ENCODE measurements around the gene AUNIP.

The AUNIP gene

DNA sequence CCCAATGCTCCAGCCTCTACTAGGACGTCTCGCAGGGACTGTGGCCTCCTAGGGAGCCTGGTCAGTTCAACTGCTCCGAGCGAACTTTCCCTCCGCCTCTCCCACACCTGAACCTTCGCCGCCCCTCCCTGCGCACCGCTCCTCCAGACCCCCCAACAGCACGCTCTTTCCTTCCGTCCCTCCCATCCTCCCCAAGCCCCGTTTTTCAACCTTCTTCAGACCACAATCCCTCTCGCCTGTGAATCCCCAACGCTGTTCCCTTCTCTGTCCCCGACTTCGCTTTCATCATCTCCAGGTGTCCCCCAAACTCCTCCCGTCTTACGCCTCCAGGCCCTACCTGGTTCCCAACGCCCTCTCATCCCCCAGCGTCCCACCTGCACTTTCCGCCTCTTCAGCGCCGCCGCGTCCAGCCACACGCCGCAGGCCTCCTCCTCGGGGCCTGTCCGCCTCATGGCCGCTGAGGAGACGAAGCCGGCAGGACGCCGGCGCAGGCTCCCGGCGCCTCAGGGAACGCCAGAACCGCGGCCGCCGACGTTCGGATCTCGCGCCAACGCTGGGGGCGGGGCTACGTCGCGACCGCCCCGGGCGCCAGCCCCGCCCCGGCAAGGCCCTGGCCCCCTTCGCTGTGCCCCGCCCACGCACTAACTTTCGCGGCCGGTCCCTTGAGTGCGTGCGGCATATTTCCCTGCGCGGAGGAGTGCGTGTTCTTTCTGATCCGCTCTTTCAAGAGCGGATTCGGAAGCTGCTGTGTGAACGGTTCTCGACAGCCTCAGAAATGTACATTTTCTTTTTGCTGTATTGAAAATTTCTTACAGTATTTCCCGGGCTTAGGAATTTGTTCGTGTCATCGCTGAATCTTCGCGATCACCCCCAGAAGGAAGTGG lies at the start of gene AUNIP:
Gene AUNIP (minus strand): TSS at position 552 of the 884 bp plus-strand sequence. CDS start 100 bp downstream, at position 452.
- TF ChIP-seq, protein P1, sequence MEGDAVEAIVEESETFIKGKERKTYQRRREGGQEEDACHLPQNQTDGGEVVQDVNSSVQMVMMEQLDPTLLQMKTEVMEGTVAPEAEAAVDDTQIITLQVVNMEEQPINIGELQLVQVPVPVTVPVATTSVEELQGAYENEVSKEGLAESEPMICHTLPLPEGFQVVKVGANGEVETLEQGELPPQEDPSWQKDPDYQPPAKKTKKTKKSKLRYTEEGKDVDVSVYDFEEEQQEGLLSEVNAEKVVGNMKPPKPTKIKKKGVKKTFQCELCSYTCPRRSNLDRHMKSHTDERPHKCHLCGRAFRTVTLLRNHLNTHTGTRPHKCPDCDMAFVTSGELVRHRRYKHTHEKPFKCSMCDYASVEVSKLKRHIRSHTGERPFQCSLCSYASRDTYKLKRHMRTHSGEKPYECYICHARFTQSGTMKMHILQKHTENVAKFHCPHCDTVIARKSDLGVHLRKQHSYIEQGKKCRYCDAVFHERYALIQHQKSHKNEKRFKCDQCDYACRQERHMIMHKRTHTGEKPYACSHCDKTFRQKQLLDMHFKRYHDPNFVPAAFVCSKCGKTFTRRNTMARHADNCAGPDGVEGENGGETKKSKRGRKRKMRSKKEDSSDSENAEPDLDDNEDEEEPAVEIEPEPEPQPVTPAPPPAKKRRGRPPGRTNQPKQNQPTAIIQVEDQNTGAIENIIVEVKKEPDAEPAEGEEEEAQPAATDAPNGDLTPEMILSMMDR (IDR thresholded peaks at IDR 0.05): no peak

GRCh38 chr1:25909040-25909439 lies 49.8 kb upstream of the AUNIP start:
- TF ChIP-seq, protein P1 (IDR thresholded peaks at IDR 0.05): no peak

DNA sequence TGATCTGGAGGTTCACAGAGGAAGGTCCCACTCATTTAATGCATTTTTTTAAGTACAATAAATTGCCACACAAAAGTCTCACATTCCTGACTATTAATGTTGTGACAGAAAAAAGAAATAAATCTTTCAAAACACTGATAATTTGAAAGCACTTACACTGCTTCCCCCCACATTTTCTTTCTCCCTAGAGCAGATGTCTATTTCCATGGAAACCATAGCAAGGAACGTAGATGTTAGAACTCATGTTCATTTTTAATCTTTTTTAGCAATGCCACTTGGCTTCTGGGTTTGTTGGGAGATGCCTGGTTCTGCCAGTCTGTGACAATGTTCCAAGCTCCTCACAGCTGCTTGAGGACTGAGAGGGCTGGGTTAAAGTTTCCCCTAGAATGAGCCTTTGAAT lies 48.9 kb upstream of the AUNIP start:
- TF ChIP-seq, protein P1 (IDR thresholded peaks at IDR 0.05): no peak

GRCh38 chr1:25907601-25908000 lies 48.3 kb upstream of the AUNIP start:
- TF ChIP-seq, protein P1 (IDR thresholded peaks at IDR 0.05): no peak

DNA sequence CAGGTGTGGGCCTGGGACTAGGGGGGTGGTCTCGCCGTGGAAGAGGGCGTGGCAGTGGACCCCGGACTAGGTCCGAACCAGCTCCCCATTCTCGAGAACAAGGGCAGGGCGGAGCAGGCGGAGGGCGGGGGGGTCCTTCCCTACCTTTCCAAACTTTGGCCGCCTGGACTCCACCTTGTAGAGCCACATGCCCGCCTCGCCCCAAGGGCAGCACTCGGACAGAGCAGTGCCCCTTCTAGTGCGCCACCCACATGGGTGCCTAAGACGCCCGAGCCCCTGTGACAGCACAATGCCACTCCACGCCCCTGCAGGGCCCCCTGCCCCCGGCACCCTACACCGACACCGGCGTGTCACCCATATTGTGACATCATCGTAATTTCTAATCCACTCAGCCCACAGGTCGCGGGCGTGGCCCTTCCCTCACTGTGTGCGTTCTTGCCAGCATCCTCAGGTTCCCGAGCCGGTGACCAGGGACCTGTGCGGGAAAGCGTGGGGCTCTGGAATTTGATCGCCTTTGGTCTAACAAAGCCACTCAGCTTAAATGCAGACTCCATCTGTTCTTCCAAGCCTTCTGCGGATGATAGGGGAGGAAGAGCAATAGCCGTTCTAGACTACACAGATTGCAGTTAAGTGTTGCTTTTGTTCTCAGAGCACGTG lies 47.5 kb upstream of the AUNIP start:
- TF ChIP-seq, protein P1 (IDR thresholded peaks at IDR 0.05): no peak

- TF ChIP-seq, protein P1 (IDR thresholded peaks at IDR 0.05): no peak
Measured at GRCh38 chr1:25905680-25906643, 46.7 kb upstream of the AUNIP start, which contains the start of gene STMN1. Gene STMN1, minus strand, starts transcription at chr1:25906419. Its CDS starts 1,743 bp downstream, at chr1:25904676.

Data from LNCAP (cell line).